GM12891 (cell line): ENCODE results near the gene TOR2A.

Experiments
- PAX5 ChIP-seq: IDR thresholded peaks from 2 replicates; pipeline ENCODE4 v1.6.1; 2011; ENCODE audit warnings: low read length, moderate library complexity, mild to moderate bottlenecking; ENCODE audit not compliant: insufficient read depth, severe bottlenecking
- POLR2A ChIP-seq: IDR thresholded peaks from 2 replicates; pipeline ENCODE4 v1.6.1; 2011; ENCODE audit warnings: low read depth, low read length, control low read depth
- POLR2AphosphoS5 ChIP-seq: IDR thresholded peaks from 2 replicates; pipeline ENCODE4 v1.6.1; 2011; ENCODE audit warnings: low read depth, low read length, control low read depth
- POU2F2 ChIP-seq: IDR thresholded peaks from 2 replicates; pipeline ENCODE4 v1.6.1; 2011; ENCODE audit warnings: low read depth, mild to moderate bottlenecking, control low read depth, low read length, moderate library complexity
- SPI1 ChIP-seq: IDR thresholded peaks from 2 replicates; pipeline ENCODE4 v1.6.1; 2011; ENCODE audit warnings: low read depth, low read length, control low read depth
- TAF1 ChIP-seq: IDR thresholded peaks from 2 replicates; pipeline ENCODE4 v1.6.1; 2011; ENCODE audit warnings: low read depth, low read length, control low read depth

DNA sequence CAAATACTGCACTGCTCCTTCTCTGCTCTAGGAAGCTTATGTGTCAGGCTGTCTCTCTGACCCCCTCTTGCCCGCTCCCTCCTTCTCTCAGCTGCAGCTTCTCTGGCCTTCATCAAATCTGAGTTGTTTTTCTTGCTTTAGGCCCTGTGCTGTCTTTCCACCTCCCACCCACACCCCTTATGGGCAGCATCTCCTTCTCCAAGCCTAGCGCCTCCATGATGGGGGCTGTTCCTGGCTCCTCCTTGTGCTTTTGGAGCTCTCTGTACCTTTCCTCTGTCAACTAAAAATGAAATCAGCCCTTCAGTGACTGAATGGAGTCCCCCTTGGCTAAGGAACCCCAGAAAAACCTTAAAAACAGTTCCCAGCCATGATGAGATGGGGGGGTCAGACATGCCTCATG lies 35.0 kb downstream of the TOR2A start:
- TF ChIP-seq TAF1 (no peak), POLR2A (no peak), POLR2AphosphoS5 (no peak), PAX5 (no peak), SPI1 (no peak), POU2F2 (no peak)
